Activated CD8-positive, alpha-beta T cell treated with anti-CD3 and anti-CD28 coated beads for 36 hours (primary cell): ENCODE results near the gene ATP6V1C2. TPM values are rescaled to one million over a fixed set of nuclear protein-coding genes. Genes with fewer than 3 reads are reported as not detected.

Experiments used
- ATAC-seq: fragments of 200-7000 bp; cut with Tn5 transposase; one replicate; pipeline ENCODE4 v1.10.0; 2021; ENCODE audit warnings: mild to moderate bottlenecking, moderate library complexity
- CTCF ChIA-PET: fragments of 350-600 bp; sonication (Branson Sonifier 250); formaldehyde crosslinking; loops from one replicate; lab custom pipeline; 2021; ENCODE audit warnings: antibody characterized with exemption; lab: Charles Lee
- POLR2A ChIA-PET: fragments of 350-600 bp; sonication (Branson Sonifier 250); formaldehyde crosslinking; loops from one replicate; lab custom pipeline; 2021; ENCODE audit warnings: antibody characterized with exemption; lab: Charles Lee
- DNase-seq: peaks from one replicate; pipeline ENCODE4 v3.0.0-alpha.2; 2020
- H3K27ac Mint-ChIP-seq: one replicate; pipeline ENCODE4 v1.8.0; 2021; ENCODE audit warnings: mild to moderate bottlenecking, mixed read lengths
- H3K27me3 Mint-ChIP-seq: one replicate; pipeline ENCODE4 v1.8.0; 2021; ENCODE audit warnings: mixed read lengths
- H3K36me3 Mint-ChIP-seq: one replicate; pipeline ENCODE4 v1.8.0; 2021; ENCODE audit warnings: low read depth, mixed read lengths
- H3K4me1 Mint-ChIP-seq: one replicate; pipeline ENCODE4 v1.8.0; 2021; ENCODE audit warnings: low read depth, mixed read lengths
- H3K4me3 Mint-ChIP-seq: one replicate; pipeline ENCODE4 v1.8.0; 2021; ENCODE audit warnings: mild to moderate bottlenecking, moderate library complexity, mixed read lengths
- H3K9me3 Mint-ChIP-seq: one replicate; pipeline ENCODE4 v1.8.0; 2021; ENCODE audit warnings: mixed read lengths
- intact Hi-C: fragments of 100-400 bp; cut with micrococcal nuclease; formaldehyde crosslinking; loops from one replicate; pipeline ENCODE4 v1.10.0; 2022
- total RNA-seq, 2 experiments: library from RNA; stranded (reverse); gene quantifications; one replicate each; pipeline ENCODE4 v1.2.3, GENCODE V29; 2021
- TF ChIP-seq, protein P1 (sequence below): fragments of 200-600 bp; IDR thresholded peaks from one replicate; pipeline ENCODE4 v1.8.0; 2022; ENCODE audit warnings: antibody characterized with exemption, mild to moderate bottlenecking

The ATP6V1C2 gene
- total RNA-seq, 2 experiments from 2014 or later: not detected

DNA sequence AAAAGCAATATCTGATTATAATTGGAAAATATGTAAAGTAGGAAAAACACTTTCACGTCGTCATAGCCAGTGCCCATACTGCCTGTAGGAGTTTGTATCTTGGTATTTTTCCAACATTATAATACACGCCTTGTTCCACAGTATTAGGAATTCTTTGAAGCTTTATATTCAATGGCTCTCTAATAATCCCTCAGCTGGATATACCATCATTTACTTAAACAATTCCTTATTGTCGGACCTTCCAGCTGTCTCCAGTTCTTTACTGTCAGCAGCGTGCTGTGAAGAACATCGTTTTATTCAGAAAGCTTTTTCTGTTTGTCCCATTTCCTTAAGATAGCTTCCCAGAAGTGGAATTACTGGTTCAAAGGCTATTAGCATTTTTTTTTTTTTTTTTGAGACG, 31.7 kb downstream of the ATP6V1C2 start:
- H3K36me3 Mint-ChIP-seq: no peaks in the 10 kb centered on the region
- H3K27ac Mint-ChIP-seq: no peak overlapping the region
- no peaks in the 10 kb centered on the region for H3K4me1 Mint-ChIP-seq
- H3K4me3 Mint-ChIP-seq: no peak overlapping the region
- POLR2A ChIA-PET: interaction anchor here (0.7 to 1.5 kb wide), 2 partner anchors 9 to 86 kb away, joined by 3 read pairs; no protein-coding TSS in a partner anchor
- intact Hi-C loops: no loop called here
- peaks cover 4% of the 10 kb centered on the region for H3K27me3 Mint-ChIP-seq
- ATAC-seq: no peak
- DNase-seq: no peak
- CTCF ChIA-PET: no interaction called here
- TF ChIP-seq, protein P1, sequence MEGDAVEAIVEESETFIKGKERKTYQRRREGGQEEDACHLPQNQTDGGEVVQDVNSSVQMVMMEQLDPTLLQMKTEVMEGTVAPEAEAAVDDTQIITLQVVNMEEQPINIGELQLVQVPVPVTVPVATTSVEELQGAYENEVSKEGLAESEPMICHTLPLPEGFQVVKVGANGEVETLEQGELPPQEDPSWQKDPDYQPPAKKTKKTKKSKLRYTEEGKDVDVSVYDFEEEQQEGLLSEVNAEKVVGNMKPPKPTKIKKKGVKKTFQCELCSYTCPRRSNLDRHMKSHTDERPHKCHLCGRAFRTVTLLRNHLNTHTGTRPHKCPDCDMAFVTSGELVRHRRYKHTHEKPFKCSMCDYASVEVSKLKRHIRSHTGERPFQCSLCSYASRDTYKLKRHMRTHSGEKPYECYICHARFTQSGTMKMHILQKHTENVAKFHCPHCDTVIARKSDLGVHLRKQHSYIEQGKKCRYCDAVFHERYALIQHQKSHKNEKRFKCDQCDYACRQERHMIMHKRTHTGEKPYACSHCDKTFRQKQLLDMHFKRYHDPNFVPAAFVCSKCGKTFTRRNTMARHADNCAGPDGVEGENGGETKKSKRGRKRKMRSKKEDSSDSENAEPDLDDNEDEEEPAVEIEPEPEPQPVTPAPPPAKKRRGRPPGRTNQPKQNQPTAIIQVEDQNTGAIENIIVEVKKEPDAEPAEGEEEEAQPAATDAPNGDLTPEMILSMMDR: no peak
- H3K9me3 Mint-ChIP-seq: no peaks in the 10 kb centered on the region

DNA sequence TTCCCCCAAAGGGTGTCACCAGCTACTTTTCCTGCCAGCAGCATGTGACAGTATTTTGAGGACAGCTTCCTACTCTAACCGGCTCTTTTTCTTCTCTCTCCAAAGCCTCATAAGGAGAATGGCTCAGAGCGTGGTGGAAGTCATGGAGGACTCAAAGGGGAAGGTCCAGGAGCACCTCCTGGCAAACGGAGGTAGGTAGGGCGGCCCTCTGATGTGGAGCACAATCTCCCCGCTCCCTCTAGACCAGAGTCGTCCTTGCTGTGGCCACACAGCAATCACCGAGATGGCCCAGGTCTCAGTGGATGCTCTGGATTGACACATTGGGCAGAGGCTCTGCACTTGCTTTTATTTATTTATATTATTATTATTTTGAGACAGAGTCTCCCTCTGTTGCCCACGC, 32.4 kb downstream of the ATP6V1C2 start:
- Mint-ChIP-seq H3K4me1 (no peaks in the 10 kb centered on the region), H3K9me3 (no peaks in the 10 kb centered on the region), H3K27ac (no peak overlapping the region), H3K4me3 (no peak overlapping the region), H3K36me3 (no peaks in the 10 kb centered on the region), H3K27me3 (peaks cover 4% of the 10 kb centered on the region)
- intact Hi-C loops: no loop called here
- TF ChIP-seq, protein P1: no peak
- ChIA-PET POLR2A (interaction anchor here (0.7 to 1.5 kb wide), 2 partner anchors 10 to 85 kb away, joined by 3 read pairs; no protein-coding TSS in a partner anchor), CTCF (no interaction called here)
- DNase-seq (no peak), ATAC-seq (no peak)

DNA sequence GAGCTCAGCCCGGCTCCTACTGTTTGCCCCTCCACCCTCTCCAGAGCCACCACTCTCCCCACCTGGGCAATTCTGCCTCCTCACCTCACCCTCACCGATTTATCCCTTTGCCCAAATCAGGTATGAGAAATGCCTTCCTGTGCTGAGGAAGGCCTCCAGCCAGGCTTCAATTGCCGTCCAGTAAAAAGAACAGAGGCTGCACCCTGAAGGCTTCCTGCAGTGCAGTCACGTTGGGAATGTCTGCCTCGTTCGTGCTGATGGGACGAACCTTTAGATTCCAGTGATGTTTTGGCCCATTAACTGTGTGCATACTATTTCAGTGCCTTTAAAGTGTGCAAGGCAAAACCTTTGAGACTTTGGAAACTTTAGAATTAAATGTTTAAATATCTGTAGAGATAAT, 34.2 kb downstream of the ATP6V1C2 start:
- no peak overlapping the region for H3K27ac Mint-ChIP-seq
- H3K9me3 Mint-ChIP-seq: no peaks in the 10 kb centered on the region
- H3K36me3 Mint-ChIP-seq: no peaks in the 10 kb centered on the region
- H3K4me1 Mint-ChIP-seq: no peaks in the 10 kb centered on the region
- TF ChIP-seq, protein P1: no peak
- POLR2A ChIA-PET: no interaction called here
- CTCF ChIA-PET: no interaction called here
- DNase-seq (no peak), ATAC-seq (no peak)
- intact Hi-C loops: no loop called here
- H3K4me3 Mint-ChIP-seq: no peak overlapping the region
- peaks cover 4% of the 10 kb centered on the region for H3K27me3 Mint-ChIP-seq

DNA sequence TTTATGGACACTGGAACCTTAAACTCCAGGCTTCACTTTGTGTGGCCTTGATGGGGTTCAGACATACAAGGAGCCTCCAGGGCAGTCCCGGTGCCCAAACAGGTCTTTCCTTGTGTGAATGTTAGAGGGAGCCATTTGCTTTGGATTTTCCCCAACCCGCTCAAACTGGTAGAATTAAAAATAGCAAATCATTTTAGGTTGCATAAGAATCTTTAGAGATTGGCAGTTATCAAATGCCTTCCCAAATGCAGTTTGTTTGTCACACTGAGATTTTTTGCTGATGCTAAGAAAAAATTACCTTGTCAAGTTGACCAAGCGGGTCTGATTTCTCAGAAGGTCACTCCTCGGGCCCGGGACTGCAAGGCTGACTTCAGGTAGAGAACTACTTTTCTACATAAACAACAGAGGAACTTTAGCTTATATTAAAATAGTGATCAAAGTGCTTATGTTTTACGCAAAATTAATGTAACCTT, 36.4 kb downstream of the ATP6V1C2 start:
- intact Hi-C loops: no loop called here
- ChIA-PET POLR2A (no interaction called here), CTCF (no interaction called here)
- DNase-seq (no peak), ATAC-seq (no peak)
- Mint-ChIP-seq H3K36me3 (no peaks in the 10 kb centered on the region), H3K27me3 (no peaks in the 10 kb centered on the region), H3K27ac (no peak overlapping the region), H3K4me1 (no peaks in the 10 kb centered on the region), H3K9me3 (no peaks in the 10 kb centered on the region), H3K4me3 (no peak overlapping the region)
- TF ChIP-seq, protein P1: no peak

DNA sequence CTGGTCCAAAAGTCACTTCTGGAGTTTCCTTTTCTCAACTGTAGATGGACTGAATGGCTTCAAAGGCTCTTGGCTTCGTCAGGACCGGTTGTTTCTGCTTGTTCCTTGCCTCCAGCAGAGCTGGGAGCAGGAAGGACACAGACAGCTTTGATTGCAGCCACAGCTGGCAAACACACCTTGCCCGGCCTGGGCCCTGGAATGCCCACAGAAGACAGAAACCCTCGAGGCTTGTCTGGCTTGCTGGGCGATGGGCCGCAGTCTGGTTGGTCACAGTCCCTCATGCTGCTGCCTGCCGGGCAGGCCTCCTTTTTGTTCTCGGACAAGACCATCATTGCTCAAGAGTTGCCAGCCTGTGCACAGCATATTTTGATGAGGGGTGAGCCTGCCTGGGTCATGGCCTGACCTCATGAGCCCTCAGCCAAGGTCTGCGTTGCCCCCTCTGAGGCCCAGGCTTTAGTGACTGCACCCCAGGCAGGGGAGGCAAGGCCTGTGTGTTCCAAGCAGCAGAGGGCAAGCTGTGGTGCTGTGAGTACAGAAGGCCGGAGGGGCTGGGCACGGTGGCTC, 37.8 kb downstream of the ATP6V1C2 start:
- Mint-ChIP-seq H3K4me3 (no peak overlapping the region), H3K27me3 (no peaks in the 10 kb centered on the region), H3K9me3 (no peaks in the 10 kb centered on the region), H3K36me3 (no peaks in the 10 kb centered on the region), H3K27ac (no peak overlapping the region), H3K4me1 (no peaks in the 10 kb centered on the region)
- intact Hi-C loops: no loop called here
- POLR2A ChIA-PET: no interaction called here
- TF ChIP-seq, protein P1: no peak
- no peak for DNase-seq
- ATAC-seq: no peak
- CTCF ChIA-PET: no interaction called here
